GM12873 (cell line): Measurements from ENCODE around the gene MEF2D.

ENCODE experiments used
- TF ChIP-seq, protein P1 (sequence below): IDR thresholded peaks from 2 replicates; pipeline ENCODE4 v1.5.1; 2012; ENCODE audit warnings: low read depth, mild to moderate bottlenecking, moderate library complexity, low read length, control low read depth; ENCODE audit not compliant: insufficient read depth; ENCODE audit errors: missing control alignments

The MEF2D gene

DNA sequence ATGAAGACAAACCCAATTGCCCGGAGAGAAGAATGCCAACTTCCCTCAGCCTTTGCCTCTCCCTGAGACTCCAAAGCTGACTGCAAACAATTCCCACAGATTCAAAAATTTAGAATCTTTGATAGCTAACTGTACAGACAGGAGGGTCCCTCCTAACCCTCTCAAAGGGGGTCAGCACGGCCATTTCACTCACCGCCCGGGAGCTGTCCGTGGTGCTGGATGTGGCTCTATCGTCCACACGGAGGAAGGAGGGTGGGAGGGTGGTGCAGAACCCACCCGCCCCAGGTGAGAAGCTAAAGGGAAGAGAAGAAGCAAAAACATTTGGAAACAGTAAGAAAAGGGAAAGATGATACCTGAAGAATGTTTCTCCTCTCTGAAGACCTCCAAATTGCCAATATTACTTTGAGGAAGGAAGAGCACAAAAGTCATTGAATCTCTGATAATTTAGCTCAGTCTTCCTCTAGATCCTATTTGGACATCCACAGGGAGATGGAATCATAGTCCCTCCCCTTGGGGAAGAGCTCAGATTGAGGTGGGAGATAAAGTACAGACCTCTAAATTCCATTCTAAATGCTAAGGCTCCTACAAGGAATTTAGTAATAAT lies 86.0 kb downstream of the MEF2D start:
- TF ChIP-seq, protein P1, sequence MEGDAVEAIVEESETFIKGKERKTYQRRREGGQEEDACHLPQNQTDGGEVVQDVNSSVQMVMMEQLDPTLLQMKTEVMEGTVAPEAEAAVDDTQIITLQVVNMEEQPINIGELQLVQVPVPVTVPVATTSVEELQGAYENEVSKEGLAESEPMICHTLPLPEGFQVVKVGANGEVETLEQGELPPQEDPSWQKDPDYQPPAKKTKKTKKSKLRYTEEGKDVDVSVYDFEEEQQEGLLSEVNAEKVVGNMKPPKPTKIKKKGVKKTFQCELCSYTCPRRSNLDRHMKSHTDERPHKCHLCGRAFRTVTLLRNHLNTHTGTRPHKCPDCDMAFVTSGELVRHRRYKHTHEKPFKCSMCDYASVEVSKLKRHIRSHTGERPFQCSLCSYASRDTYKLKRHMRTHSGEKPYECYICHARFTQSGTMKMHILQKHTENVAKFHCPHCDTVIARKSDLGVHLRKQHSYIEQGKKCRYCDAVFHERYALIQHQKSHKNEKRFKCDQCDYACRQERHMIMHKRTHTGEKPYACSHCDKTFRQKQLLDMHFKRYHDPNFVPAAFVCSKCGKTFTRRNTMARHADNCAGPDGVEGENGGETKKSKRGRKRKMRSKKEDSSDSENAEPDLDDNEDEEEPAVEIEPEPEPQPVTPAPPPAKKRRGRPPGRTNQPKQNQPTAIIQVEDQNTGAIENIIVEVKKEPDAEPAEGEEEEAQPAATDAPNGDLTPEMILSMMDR, result no peak
